DOHH2 (cell line): ENCODE measurements around the gene CGNL1.

Experiments
- CTCF ChIP-seq: fragments of 200-600 bp; sonication (generic); IDR thresholded peaks from one replicate; pipeline ENCODE4 v1.5.1; 2014; ENCODE audit warnings: antibody characterized with exemption, mild to moderate bottlenecking, low read depth, low read length; ENCODE audit not compliant: poor library complexity, severe bottlenecking
- EZH2phosphoT487 ChIP-seq: fragments of 200-600 bp; sonication (generic); IDR thresholded peaks from 2 replicates; pipeline ENCODE4 v1.6.1; 2017; ENCODE audit warnings: borderline replicate concordance, mild to moderate bottlenecking, antibody characterized with exemption, low read length, moderate library complexity, mixed read lengths

GRCh38 chr15:57540736-57541135, 164.4 kb downstream of the CGNL1 start:
- TF ChIP-seq CTCF (no peak), EZH2phosphoT487 (no peak)
